GM20000 (cell line): Measurements from ENCODE around the gene POU6F2.
"Not testable (repeated sequence)": the region's sequence is repeated elsewhere in the genome, so short reads cannot be mapped to it uniquely, and the experiment has no call there.

Source experiments
- DNase-seq: peaks from one replicate; pipeline ENCODE4 v3.0.0; 2012; ENCODE audit warnings: low spot score
- TF ChIP-seq, protein P1 (sequence below): IDR thresholded peaks from 2 replicates; pipeline ENCODE4 v1.5.1; 2012; ENCODE audit warnings: mild to moderate bottlenecking, control low read depth; ENCODE audit errors: extremely low read depth, missing control alignments

Gene POU6F2

GRCh38 chr7:39374436-39375040, 396.8 kb downstream of the POU6F2 start:
- DNase-seq, result no peak
- TF ChIP-seq, protein P1, sequence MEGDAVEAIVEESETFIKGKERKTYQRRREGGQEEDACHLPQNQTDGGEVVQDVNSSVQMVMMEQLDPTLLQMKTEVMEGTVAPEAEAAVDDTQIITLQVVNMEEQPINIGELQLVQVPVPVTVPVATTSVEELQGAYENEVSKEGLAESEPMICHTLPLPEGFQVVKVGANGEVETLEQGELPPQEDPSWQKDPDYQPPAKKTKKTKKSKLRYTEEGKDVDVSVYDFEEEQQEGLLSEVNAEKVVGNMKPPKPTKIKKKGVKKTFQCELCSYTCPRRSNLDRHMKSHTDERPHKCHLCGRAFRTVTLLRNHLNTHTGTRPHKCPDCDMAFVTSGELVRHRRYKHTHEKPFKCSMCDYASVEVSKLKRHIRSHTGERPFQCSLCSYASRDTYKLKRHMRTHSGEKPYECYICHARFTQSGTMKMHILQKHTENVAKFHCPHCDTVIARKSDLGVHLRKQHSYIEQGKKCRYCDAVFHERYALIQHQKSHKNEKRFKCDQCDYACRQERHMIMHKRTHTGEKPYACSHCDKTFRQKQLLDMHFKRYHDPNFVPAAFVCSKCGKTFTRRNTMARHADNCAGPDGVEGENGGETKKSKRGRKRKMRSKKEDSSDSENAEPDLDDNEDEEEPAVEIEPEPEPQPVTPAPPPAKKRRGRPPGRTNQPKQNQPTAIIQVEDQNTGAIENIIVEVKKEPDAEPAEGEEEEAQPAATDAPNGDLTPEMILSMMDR, result no peak

DNA sequence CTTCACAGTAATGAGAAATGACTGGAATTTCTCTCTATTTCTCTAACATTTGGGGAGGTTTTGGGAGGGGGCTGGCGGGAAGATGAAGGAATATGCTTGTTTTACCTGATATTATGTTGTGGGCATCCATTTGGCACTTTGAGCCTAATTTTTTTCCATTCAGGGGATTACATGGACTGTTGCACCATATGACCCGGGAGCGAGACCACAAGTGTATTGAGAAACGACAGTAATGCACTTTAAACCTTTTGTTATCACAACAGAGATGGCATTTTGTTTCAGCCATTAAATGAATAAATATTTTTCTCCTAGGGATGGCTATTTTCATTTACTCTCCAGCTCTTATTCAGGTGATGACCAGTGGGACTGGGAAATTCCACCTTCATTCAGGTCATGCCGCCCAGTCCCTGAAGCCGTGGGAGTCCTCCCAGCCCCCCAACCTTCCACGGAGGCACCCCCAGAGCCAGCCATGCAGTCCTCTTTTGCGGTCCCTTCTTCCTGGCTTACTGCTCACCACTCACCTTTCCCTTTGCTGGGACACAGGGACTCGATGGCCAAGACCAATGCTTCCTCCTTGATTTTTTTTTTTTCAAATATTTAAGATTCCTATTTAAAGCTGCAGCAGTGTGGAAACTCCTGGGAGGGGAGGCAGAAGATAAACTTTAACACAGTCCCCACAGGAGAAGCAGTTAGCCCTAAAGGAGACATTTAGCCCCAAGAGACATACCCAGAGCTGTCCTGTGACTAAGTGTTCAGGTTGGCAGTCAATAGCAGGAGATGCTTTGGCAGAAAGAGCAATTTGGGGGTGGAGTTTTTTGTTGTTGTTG, 397.6 kb downstream of the POU6F2 start:
- TF ChIP-seq, protein P1, result no peak
- DNase-seq, result no peak

DNA sequence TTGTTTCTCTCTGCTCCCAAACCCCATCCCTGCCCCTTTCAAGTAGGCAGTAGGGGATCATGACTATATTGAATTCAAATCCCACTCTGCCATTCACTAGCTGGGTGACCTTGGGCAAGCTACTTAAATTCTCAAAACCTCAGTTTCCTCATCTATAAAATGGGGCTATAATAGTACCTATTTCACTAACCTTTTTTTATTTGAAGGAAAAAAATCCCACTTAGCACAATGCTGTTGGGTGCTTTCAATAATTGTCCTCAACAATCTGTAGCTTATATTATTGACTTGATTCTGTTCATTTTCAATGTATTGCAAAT, 398.1 kb downstream of the POU6F2 start:
- DNase-seq, result no peak
- TF ChIP-seq, protein P1, result no peak

- DNase-seq, result not testable (repeated sequence)
Measured at GRCh38 chr7:39376881-39377280, 399.2 kb downstream of the POU6F2 start.

DNA sequence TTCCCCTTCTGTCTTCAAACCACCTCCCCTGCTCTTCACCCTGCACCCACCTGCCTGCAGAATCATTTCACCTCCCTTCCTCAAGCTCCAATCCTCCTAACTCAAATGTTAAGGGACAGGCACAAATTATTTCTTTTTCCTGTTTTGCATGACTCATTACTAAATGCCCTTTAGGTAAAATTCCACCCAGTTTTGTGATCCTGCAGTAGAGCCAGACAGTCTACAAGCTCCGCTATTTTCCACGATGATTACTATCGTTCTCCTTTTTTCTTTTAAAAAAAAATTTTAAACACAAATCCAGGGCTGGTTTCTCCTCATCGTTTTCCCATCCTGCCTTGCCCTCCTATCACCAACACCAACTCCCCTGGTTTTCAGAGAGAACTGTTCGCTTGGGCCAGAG, 401.7 kb downstream of the POU6F2 start:
- TF ChIP-seq, protein P1, result no peak
- no peak for DNase-seq

DNA sequence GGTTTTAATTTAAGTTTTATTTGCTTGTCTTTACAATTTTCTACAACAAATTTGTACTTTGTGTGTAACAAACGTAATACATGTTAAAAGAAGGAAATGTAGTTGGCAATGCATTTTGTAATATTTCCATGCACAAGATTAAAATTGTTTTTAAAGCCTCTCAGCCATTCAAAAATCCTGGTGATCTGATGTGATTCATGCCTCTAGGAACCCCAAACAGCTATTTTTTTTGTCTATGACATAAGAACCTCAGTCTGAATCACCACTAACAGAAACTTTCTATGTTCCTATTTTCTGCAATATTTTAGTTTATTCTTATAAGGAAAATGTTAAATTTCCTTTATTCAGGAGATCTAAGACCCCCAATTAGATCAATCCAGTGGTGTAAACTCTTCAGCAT, 405.4 kb downstream of the POU6F2 start:
- TF ChIP-seq, protein P1, result no peak
- DNase-seq, result no peak

- TF ChIP-seq, protein P1, result no peak
- no peak for DNase-seq
Measured at GRCh38 chr7:39384386-39384785, 406.7 kb downstream of the POU6F2 start.

DNA sequence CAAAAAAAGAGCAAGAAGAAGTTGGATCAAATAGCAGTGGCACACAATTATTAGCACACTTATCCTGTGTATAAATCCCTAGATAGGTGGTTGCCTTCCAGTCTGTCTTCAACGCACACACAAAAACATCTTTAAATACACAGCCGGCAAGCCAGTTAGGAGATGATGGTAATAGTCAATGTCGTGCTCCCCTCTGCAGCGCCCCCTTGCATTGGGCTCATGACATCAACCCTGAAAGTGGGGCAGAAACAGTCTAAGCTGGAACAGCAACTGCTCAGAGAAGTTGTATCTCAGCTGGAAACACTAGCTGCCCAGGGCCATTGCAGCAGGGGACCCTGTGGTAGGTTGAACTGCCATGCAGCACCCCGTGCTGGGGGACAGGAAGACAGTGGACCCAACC, 409.0 kb downstream of the POU6F2 start:
- DNase-seq, result no peak
- TF ChIP-seq, protein P1, result no peak
